GM23338 (cell line): ENCODE measurements around the gene IFNL1. TPM values are rescaled to one million over a fixed set of nuclear protein-coding genes. Genes with fewer than 3 reads are reported as not detected.

Experiments
- ATAC-seq: fragments of 200-7000 bp; cut with Tn5 transposase; 3 replicates; pipeline ENCODE4 v1.9.1; 2020
- DNase-seq: peaks from one replicate; pipeline ENCODE4 v3.0.0-alpha.2; 2015; ENCODE audit warnings: low spot score
- H2AFZ ChIP-seq: fragments of 200-600 bp; sonication (generic); 2 replicates; pipeline ENCODE4 v1.8.0; 2016; ENCODE audit warnings: antibody characterized with exemption, mild to moderate bottlenecking, moderate library complexity
- H3F3A ChIP-seq: fragments of 200-600 bp; sonication (generic); replicated peaks from 2 replicates; pipeline ENCODE4 v1.8.0; 2017; ENCODE audit warnings: antibody characterized with exemption, mixed run types, low read depth
- H3K27ac ChIP-seq: fragments of 200-600 bp; sonication (generic); 2 replicates; pipeline ENCODE4 v1.6.1; 2016; ENCODE audit warnings: low read depth
- H3K27me3 ChIP-seq: fragments of 200-600 bp; sonication (generic); 2 replicates; pipeline ENCODE4 v1.8.0; 2016; ENCODE audit warnings: mild to moderate bottlenecking, mixed run types, moderate library complexity; ENCODE audit not compliant: insufficient read depth
- H3K36me3 ChIP-seq: fragments of 200-600 bp; sonication (generic); 2 replicates; pipeline ENCODE4 v1.8.0; 2016; ENCODE audit warnings: mild to moderate bottlenecking; ENCODE audit not compliant: insufficient read depth
- H3K4me1 ChIP-seq: fragments of 200-600 bp; sonication (generic); 2 replicates; pipeline ENCODE4 v1.8.0; 2016; ENCODE audit warnings: mild to moderate bottlenecking, moderate library complexity; ENCODE audit not compliant: insufficient read depth
- H3K4me2 ChIP-seq: fragments of 200-600 bp; sonication (generic); 2 replicates; pipeline ENCODE4 v1.7.1; 2017; ENCODE audit warnings: mixed run types
- H3K4me3 ChIP-seq: fragments of 200-600 bp; sonication (generic); 2 replicates; pipeline ENCODE4 v1.6.1; 2016; ENCODE audit warnings: mixed run types
- H3K79me2 ChIP-seq: fragments of 200-600 bp; sonication (generic); replicated peaks from 2 replicates; pipeline ENCODE4 v1.8.0; 2017; ENCODE audit warnings: mild to moderate bottlenecking; ENCODE audit not compliant: insufficient read depth
- H3K9me2 ChIP-seq: fragments of 200-600 bp; sonication (generic); 2 replicates; pipeline ENCODE4 v1.8.0; 2017; ENCODE audit not compliant: insufficient read depth
- H4K20me1 ChIP-seq: fragments of 200-600 bp; sonication (generic); replicated peaks from 2 replicates; pipeline ENCODE4 v1.8.0; 2017; ENCODE audit warnings: mild to moderate bottlenecking; ENCODE audit not compliant: insufficient read depth
- H3K27ac Mint-ChIP-seq: 2 replicates; pipeline ENCODE4 v1.8.0; 2020; ENCODE audit warnings: inconsistent platforms, mild to moderate bottlenecking, moderate library complexity, mixed read lengths
- H3K27me3 Mint-ChIP-seq: 3 replicates; pipeline ENCODE4 v1.8.0; 2022; ENCODE audit warnings: low read depth, mild to moderate bottlenecking, moderate library complexity, mixed read lengths, inconsistent platforms; ENCODE audit not compliant: insufficient read depth, poor library complexity
- H3K36me3 Mint-ChIP-seq: 3 replicates; pipeline ENCODE4 v1.8.0; 2021; ENCODE audit warnings: low read depth, mild to moderate bottlenecking, inconsistent platforms, moderate library complexity, mixed read lengths
- H3K4me1 Mint-ChIP-seq: 3 replicates; pipeline ENCODE4 v1.8.0; 2020; ENCODE audit warnings: mild to moderate bottlenecking, inconsistent platforms, mixed read lengths
- H3K4me3 Mint-ChIP-seq: 3 replicates; pipeline ENCODE4 v1.8.0; 2021; ENCODE audit warnings: moderate library complexity, mild to moderate bottlenecking, inconsistent platforms, mixed read lengths
- H3K9me3 Mint-ChIP-seq: 3 replicates; pipeline ENCODE4 v1.8.0; 2020; ENCODE audit warnings: moderate library complexity, mild to moderate bottlenecking, inconsistent platforms, mixed read lengths
- EZH2 ChIP-seq: fragments of 200-600 bp; sonication (generic); IDR thresholded peaks from one replicate; pipeline ENCODE4 v1.8.0; 2017; ENCODE audit warnings: antibody characterized with exemption, mild to moderate bottlenecking, low read depth; ENCODE audit not compliant: unreplicated experiment
- EZH2phosphoT487 ChIP-seq: fragments of 200-600 bp; sonication (generic); IDR thresholded peaks from one replicate; pipeline ENCODE4 v1.8.1; 2018; ENCODE audit warnings: antibody characterized with exemption; ENCODE audit not compliant: unreplicated experiment
- JUNB ChIP-seq: IDR thresholded peaks from one replicate; pipeline ENCODE4 v1.6.1; 2016; ENCODE audit warnings: antibody characterized with exemption; ENCODE audit not compliant: unreplicated experiment
- NANOG ChIP-seq: IDR thresholded peaks from 2 replicates; pipeline ENCODE4 v1.6.1; 2016; ENCODE audit warnings: antibody characterized with exemption, borderline replicate concordance
- STAT1 ChIP-seq: IDR thresholded peaks from one replicate; pipeline ENCODE4 v1.6.1; 2016; ENCODE audit warnings: antibody characterized with exemption; ENCODE audit not compliant: unreplicated experiment
- ZNF331 ChIP-seq: fragments of 250-450 bp; sonication (Bioruptor Pico); IDR thresholded peaks from 2 replicates; pipeline ENCODE4 v1.5.0; 2020; ENCODE audit warnings: low read depth, mild to moderate bottlenecking, moderate library complexity
- ZNF462 ChIP-seq: fragments of 250-450 bp; sonication (Bioruptor Pico); IDR thresholded peaks from 2 replicates; pipeline ENCODE4 v1.5.0; 2020; ENCODE audit warnings: mild to moderate bottlenecking, moderate library complexity
- polyA plus RNA-seq: library from polyadenylated mRNA; unstranded; fragments of >200 nt; fragmentation: Nextera tagmentation; extraction: Ambion mirVana; gene quantifications from 2 replicates; pipeline ENCODE4 v1.2.1, GENCODE V29; 2016
- total RNA-seq: library from RNA; depleted of rRNA; stranded (reverse); fragments of >200 nt; shearing (Covaris generic); gene quantifications from 2 replicates; pipeline ENCODE4 v1.2.3, GENCODE V29; 2014
- TF ChIP-seq, protein P1 (sequence below): IDR thresholded peaks from one replicate; pipeline ENCODE4 v1.6.1; 2018; ENCODE audit warnings: antibody characterized with exemption; ENCODE audit not compliant: unreplicated experiment
- TF ChIP-seq, protein P2 (sequence below): IDR thresholded peaks from 2 replicates; pipeline ENCODE4 v1.6.1; 2016; ENCODE audit warnings: antibody characterized with exemption

Gene IFNL1
- total and polyA plus RNA-seq, 2 experiments from 2014 or later: not detected

DNA sequence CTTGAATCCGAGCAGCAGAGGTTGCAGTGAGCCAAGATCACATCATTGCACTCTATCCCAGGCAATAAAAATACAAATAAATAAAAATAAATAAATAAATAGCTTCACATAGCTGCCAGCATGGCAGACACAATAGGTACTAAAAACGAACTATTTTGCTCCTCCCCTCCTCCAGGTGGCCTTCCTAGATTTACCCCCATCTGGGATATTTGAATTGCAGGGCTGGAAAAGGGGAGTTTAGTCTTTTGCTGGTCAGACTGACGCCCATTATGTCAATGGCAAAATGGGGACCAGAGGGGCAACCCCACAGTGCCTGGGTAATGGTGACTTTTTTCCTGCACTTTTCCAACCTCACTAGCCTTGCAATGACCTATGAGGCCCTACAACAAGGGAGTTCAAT, 40.3 kb downstream of the IFNL1 start:
- TF ChIP-seq JUNB (no peak), STAT1 (no peak), ZNF331 (CRISPR knock-in tag) (no peak), EZH2 (no peak), ZNF462 (CRISPR knock-in tag) (no peak), NANOG (no peak), EZH2phosphoT487 (no peak)
- TF ChIP-seq, protein P1, sequence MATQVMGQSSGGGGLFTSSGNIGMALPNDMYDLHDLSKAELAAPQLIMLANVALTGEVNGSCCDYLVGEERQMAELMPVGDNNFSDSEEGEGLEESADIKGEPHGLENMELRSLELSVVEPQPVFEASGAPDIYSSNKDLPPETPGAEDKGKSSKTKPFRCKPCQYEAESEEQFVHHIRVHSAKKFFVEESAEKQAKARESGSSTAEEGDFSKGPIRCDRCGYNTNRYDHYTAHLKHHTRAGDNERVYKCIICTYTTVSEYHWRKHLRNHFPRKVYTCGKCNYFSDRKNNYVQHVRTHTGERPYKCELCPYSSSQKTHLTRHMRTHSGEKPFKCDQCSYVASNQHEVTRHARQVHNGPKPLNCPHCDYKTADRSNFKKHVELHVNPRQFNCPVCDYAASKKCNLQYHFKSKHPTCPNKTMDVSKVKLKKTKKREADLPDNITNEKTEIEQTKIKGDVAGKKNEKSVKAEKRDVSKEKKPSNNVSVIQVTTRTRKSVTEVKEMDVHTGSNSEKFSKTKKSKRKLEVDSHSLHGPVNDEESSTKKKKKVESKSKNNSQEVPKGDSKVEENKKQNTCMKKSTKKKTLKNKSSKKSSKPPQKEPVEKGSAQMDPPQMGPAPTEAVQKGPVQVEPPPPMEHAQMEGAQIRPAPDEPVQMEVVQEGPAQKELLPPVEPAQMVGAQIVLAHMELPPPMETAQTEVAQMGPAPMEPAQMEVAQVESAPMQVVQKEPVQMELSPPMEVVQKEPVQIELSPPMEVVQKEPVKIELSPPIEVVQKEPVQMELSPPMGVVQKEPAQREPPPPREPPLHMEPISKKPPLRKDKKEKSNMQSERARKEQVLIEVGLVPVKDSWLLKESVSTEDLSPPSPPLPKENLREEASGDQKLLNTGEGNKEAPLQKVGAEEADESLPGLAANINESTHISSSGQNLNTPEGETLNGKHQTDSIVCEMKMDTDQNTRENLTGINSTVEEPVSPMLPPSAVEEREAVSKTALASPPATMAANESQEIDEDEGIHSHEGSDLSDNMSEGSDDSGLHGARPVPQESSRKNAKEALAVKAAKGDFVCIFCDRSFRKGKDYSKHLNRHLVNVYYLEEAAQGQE: no peak
- TF ChIP-seq, protein P2, sequence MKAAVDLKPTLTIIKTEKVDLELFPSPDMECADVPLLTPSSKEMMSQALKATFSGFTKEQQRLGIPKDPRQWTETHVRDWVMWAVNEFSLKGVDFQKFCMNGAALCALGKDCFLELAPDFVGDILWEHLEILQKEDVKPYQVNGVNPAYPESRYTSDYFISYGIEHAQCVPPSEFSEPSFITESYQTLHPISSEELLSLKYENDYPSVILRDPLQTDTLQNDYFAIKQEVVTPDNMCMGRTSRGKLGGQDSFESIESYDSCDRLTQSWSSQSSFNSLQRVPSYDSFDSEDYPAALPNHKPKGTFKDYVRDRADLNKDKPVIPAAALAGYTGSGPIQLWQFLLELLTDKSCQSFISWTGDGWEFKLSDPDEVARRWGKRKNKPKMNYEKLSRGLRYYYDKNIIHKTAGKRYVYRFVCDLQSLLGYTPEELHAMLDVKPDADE: no peak
- Histone ChIP-seq H3K4me2 (no peak overlapping the region), H2AFZ (no peak overlapping the region), H3F3A (no peaks in the 10 kb centered on the region), H4K20me1 (no peaks in the 10 kb centered on the region), H3K79me2 (peaks cover 6% of the 10 kb centered on the region; the same call in 1 of the 2 replicates), H3K4me3 (no peak overlapping the region), H3K27me3 (no peaks in the 10 kb centered on the region), H3K27ac (no peak overlapping the region), H3K9me2 (no peaks in the 10 kb centered on the region), H3K36me3 (no peaks in the 10 kb centered on the region), H3K4me1 (peaks cover 4% of the 10 kb centered on the region; the same call in 1 of the 2 replicates)
- Mint-ChIP-seq H3K4me3 (no peak overlapping the region), H3K36me3 (no peaks in the 10 kb centered on the region), H3K27ac (no peak overlapping the region), H3K27me3 (peaks cover 24% of the 10 kb centered on the region), H3K4me1 (peaks cover 7% of the 10 kb centered on the region), H3K9me3 (no peaks in the 10 kb centered on the region)
- no peak for ATAC-seq
- DNase-seq: no peak
